ENCODE data around the gene TNK2. TPM values are rescaled to one million over a fixed set of nuclear protein-coding genes. Genes with fewer than 3 reads are reported as not detected.
"Not testable (repeated sequence)": the region's sequence is repeated elsewhere in the genome, so short reads cannot be mapped to it uniquely, and the experiment has no call there.

The TNK2 gene
- 7.1 and 10.8 TPM in 2 replicates for total RNA-seq (ENCODE audit: low replicate concordance)

- TF ChIP-seq CTCF (IDR thresholded peaks at IDR 0.05; ENCODE audit: insufficient read depth, low read length) = no peak
- DNase-seq (ENCODE audit: low read depth) = no peak
- peak within 1 kb of the TSS; percentile 68 for H3K4me3 ChIP-seq (ENCODE audit: low read depth, low read length)
Measured at GRCh38 chr3:195907934-195908693, at the start of gene TNK2. TSS of gene TNK2 (minus strand) at chr3:195908551. CDS start at chr3:195888588, 19,963 bp downstream.

- no peak for TF ChIP-seq CTCF (IDR thresholded peaks at IDR 0.05; ENCODE audit: insufficient read depth, low read length)
- H3K4me3 ChIP-seq (ENCODE audit: low read depth, low read length) = no peak overlapping the region
- no peak for DNase-seq (ENCODE audit: low read depth)
Measured at GRCh38 chr3:195956577-195956976, 48.2 kb upstream of the TNK2 start.

GRCh38 chr3:195955416-195955841 lies 47.1 kb upstream of the TNK2 start:
- DNase-seq (ENCODE audit: low read depth) = not testable (repeated sequence)
- H3K4me3 ChIP-seq (ENCODE audit: low read depth, low read length) = peak overlapping the region; percentile 9

- not testable (repeated sequence) for DNase-seq (ENCODE audit: low read depth)
- H3K4me3 ChIP-seq (ENCODE audit: low read depth, low read length) = peak overlapping the region; percentile 62
Measured at GRCh38 chr3:195954752-195955119, 46.4 kb upstream of the TNK2 start.

GRCh38 chr3:195954052-195954751 lies 45.9 kb upstream of the TNK2 start:
- peak overlapping the region; percentile 62 for H3K4me3 ChIP-seq (ENCODE audit: low read depth, low read length)
- DNase-seq (ENCODE audit: low read depth) = peak; percentile 55

- not testable (repeated sequence) for DNase-seq (ENCODE audit: low read depth); H3K4me3 ChIP-seq (ENCODE audit: low read depth, low read length)
Measured at GRCh38 chr3:195952590-195952989, 44.2 kb upstream of the TNK2 start.

- H3K4me3 ChIP-seq (ENCODE audit: low read depth, low read length); DNase-seq (ENCODE audit: low read depth): not testable (repeated sequence)
Measured at GRCh38 chr3:195951443-195952177, 43.3 kb upstream of the TNK2 start.

- not testable (repeated sequence) for DNase-seq (ENCODE audit: low read depth); H3K4me3 ChIP-seq (ENCODE audit: low read depth, low read length)
Measured at GRCh38 chr3:195950731-195951130, 42.4 kb upstream of the TNK2 start.

- not testable (repeated sequence) for DNase-seq (ENCODE audit: low read depth); H3K4me3 ChIP-seq (ENCODE audit: low read depth, low read length)
Measured at GRCh38 chr3:195950164-195950563, 41.8 kb upstream of the TNK2 start.

GRCh38 chr3:195946910-195947699 lies 38.8 kb upstream of the TNK2 start:
- not testable (repeated sequence) for DNase-seq (ENCODE audit: low read depth); H3K4me3 ChIP-seq (ENCODE audit: low read depth, low read length)

- not testable (repeated sequence) for H3K4me3 ChIP-seq (ENCODE audit: low read depth, low read length); DNase-seq (ENCODE audit: low read depth)
Measured at GRCh38 chr3:195941265-195941815, 33.0 kb upstream of the TNK2 start.

- not testable (repeated sequence) for DNase-seq (ENCODE audit: low read depth); H3K4me3 ChIP-seq (ENCODE audit: low read depth, low read length)
Measured at GRCh38 chr3:195940806-195941205, 32.5 kb upstream of the TNK2 start.

- not testable (repeated sequence) for DNase-seq (ENCODE audit: low read depth); H3K4me3 ChIP-seq (ENCODE audit: low read depth, low read length)
Measured at GRCh38 chr3:195939526-195940470, 31.4 kb upstream of the TNK2 start.

- not testable (repeated sequence) for DNase-seq (ENCODE audit: low read depth); H3K4me3 ChIP-seq (ENCODE audit: low read depth, low read length)
Measured at GRCh38 chr3:195933044-195933430, 24.7 kb upstream of the TNK2 start.

Measured in fibroblast of the aortic adventitia (primary cell).